SHP77 (cell line): ENCODE measurements around the gene TAF7.
"Not testable (repeated sequence)": the region's sequence is repeated elsewhere in the genome, so short reads cannot be mapped to it uniquely, and the experiment has no call there.

Source experiments
- DNase-seq, 2 experiments: peaks; one replicate each; lab custom pipeline; 2025; lab: John Stamatoyannopoulos, UW

The TAF7 gene

GRCh38 chr5:141338538-141339306 is 18.1 kb upstream of the TAF7 start, which contains the start of gene PCDHGA2:
Gene PCDHGA2 (plus strand): TSS chr5:141338760.
- DNase-seq = no peak

GRCh38 chr5:141332571-141332970 is 12.0 kb upstream of the TAF7 start:
- DNase-seq = not testable (repeated sequence)

- DNase-seq = peak; percentile 18 to 28
These were observed 9.9 kb upstream of the TAF7 start, which contains the start of gene PCDHGA1 for GRCh38 chr5:141330299-141331080. Gene PCDHGA1 (plus strand): TSS chr5:141330514.

DNA sequence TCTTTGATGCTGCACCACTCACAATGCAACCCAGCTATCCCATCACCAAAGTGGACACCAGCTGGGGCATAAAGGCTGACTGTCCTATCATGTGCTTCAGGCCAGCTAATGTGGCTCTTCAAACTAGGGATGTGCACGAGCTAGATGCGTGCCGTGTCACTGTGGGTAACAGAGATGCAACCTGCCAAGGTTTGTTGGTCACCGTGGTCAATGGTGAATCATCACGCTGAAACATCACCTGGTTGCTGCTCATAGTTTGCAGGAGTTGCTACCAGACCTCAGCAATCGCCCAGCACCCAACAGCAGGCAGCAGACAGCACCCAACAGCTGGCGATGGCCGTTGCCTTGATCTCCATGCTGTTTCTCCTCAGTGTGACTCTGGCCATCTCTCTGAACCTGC is 7.6 kb upstream of the TAF7 start:
- DNase-seq = no peak

GRCh38 chr5:141326088-141326854 is 5.7 kb upstream of the TAF7 start:
- peak; percentile 52 to 59 for DNase-seq

DNA sequence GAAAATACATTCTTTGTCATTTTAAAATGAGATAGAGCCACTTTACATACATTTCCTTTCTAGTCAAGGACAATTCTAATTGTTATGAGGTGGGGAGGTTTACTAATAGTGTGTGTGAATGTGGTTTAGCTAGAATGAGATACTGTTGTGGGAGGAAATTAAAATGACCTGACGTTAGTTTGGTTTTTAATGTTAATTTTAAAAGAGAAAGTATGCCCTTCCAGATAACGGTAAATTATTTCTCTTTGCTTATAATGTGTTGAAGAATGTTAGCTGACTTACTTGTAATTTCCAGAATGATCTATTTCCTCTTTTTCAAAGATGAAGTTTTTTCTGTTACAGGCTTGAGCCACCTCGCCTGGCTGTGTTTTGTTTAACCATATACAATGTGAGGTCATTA is 1.7 kb upstream of the TAF7 start:
- DNase-seq = no peak

- DNase-seq = no peak
These were observed 885 bp downstream of the TAF7 start for GRCh38 chr5:141319699-141320098.

DNA sequence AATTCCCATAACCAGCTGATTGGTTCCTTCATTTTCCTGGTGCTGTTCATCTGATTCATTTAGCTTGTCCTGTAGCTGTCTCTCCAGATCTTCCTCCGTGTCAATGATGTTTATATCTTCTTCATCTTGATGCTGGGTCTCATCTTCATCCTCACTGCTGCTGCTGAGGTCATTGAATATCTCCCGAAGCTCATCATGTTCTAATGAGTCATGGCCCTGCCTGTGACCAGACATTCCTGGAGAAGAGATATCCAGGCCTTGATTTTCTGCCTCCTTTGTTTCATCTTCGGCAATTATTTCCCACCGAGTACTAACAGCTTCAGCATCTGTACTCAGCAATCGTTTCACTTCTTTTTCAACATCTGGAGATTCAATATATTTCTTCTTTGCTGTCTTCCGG is 1.4 kb downstream of the TAF7 start:
- no peak for DNase-seq

DNA sequence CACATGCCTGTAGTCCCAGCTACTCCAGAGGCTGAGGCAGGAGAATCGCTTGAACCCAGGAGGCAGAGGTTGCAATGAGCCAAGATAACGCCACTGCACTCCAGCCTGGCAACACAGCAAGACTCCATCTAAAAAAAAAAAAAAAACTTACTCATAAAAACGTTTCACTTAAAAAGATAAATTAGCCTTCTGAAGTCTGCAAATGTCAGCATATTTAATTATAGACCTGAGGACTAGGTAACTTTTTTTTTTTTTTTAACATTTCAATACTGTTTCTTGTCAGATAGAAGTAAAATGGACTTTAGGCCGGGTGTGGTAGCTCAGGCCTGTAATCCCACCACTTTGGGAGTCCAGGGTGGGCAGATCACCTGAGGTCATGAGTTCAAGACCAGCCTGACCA is 3.6 kb downstream of the TAF7 start:
- not testable (repeated sequence) for DNase-seq

DNA sequence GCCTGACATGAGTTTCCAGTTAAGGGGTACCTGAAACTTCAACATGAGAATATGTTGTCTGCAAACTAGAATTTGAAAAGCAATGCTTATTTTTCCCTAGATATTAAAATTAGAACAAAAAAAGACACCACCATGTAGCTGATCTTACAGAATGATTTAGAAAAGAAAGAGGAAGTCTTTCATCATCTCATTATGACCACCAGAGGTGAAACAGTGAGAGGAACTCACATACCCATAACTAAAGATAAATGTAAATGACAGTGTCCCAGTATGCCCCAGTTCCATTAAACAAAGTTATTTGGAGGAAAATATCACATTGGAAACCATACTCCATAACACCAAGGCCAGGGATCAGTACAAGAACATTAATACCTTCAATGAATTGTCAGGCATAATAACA is 6.9 kb downstream of the TAF7 start:
- no peak for DNase-seq

GRCh38 chr5:141306630-141307029 is 14.0 kb downstream of the TAF7 start:
- DNase-seq = no peak

GRCh38 chr5:141303756-141304155 is 16.8 kb downstream of the TAF7 start, which contains the start of gene SLC25A2:
Gene SLC25A2 (minus strand): TSS chr5:141304049. CDS start chr5:141303865, 184 bp downstream.
- no peak for DNase-seq

- DNase-seq = no peak
These were observed 22.2 kb downstream of the TAF7 start for GRCh38 chr5:141298376-141298775.

GRCh38 chr5:141272906-141273305 is 47.7 kb downstream of the TAF7 start:
- DNase-seq = no peak

- DNase-seq = no peak
These were observed 51.4 kb downstream of the TAF7 start for GRCh38 chr5:141269195-141269594.
